ENCODE data around the gene CAMK1D.

CAMK1D gene

DNA sequence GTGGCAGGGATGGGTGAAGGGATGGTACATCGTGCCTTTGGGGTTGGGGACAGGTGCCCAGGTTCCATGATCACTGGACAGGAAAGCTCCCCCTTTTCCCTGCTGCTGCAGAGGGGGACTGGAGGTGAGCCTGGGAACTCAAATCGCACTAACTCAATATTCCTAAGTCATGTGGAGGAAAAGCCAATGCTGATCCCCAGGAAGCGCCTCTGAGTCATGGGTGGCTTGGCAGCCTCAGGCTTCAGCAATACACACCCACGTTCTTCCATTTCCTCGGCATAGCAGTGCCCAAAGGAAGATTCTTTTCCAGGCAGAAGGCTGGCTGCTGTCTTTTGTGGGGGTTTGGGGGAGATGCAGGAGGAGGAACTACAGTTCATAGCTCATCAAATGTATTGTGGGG is 486.4 kb downstream of the CAMK1D start:
- H3K4me2 ChIP-seq (ENCODE audit: low read length), result no peak overlapping the region
- H3F3A ChIP-seq (ENCODE audit: insufficient read depth, low read length), result no peaks in the 10 kb centered on the region
- no peak overlapping the region for H2AFZ ChIP-seq (ENCODE audit: low read length)
- no peaks in the 10 kb centered on the region for H4K20me1 ChIP-seq (ENCODE audit: insufficient read depth, low read length)
- H3K9ac ChIP-seq (ENCODE audit: low read length), result no peak overlapping the region
- no peak overlapping the region for H3K4me3 ChIP-seq (ENCODE audit: low read depth, low read length, poor library complexity, severe bottlenecking)
- no peaks in the 10 kb centered on the region for H3K4me1 ChIP-seq (ENCODE audit: insufficient read depth, low read length, severe bottlenecking)
- H3K36me3 ChIP-seq (ENCODE audit: insufficient read depth, low read length), result no peaks in the 10 kb centered on the region
- TF ChIP-seq EZH2 (IDR thresholded peaks at IDR 0.05; ENCODE audit: borderline replicate concordance, low read length), result no peak
- no peak for TF ChIP-seq CTCF (IDR thresholded peaks at IDR 0.05; ENCODE audit: low read length)
- H3K27me3 ChIP-seq (ENCODE audit: insufficient read depth, low read length), result no peaks in the 10 kb centered on the region
- no peak overlapping the region for H3K27ac ChIP-seq (ENCODE audit: low read depth, low read length, poor library complexity, severe bottlenecking)
- H3K9me3 ChIP-seq (ENCODE audit: low read length), result no peaks in the 10 kb centered on the region
- H3K79me2 ChIP-seq (ENCODE audit: insufficient read depth, low read length), result no peaks in the 10 kb centered on the region
- no peaks in the 10 kb centered on the region for H3K9me2 ChIP-seq (ENCODE audit: low read depth, low read length)

GRCh38 chr10:12838366-12838765 is 489.0 kb downstream of the CAMK1D start:
- Histone ChIP-seq H3K9ac (ENCODE audit: low read length) (no peak overlapping the region), H3K79me2 (ENCODE audit: insufficient read depth, low read length) (no peaks in the 10 kb centered on the region), H3K27me3 (ENCODE audit: insufficient read depth, low read length) (no peaks in the 10 kb centered on the region), H3F3A (ENCODE audit: insufficient read depth, low read length) (no peaks in the 10 kb centered on the region), H3K9me2 (ENCODE audit: low read depth, low read length) (no peaks in the 10 kb centered on the region), H2AFZ (ENCODE audit: low read length) (no peak overlapping the region), H3K36me3 (ENCODE audit: insufficient read depth, low read length) (no peaks in the 10 kb centered on the region), H4K20me1 (ENCODE audit: insufficient read depth, low read length) (no peaks in the 10 kb centered on the region), H3K9me3 (ENCODE audit: low read length) (no peaks in the 10 kb centered on the region), H3K27ac (ENCODE audit: low read depth, low read length, poor library complexity, severe bottlenecking) (no peak overlapping the region), H3K4me2 (ENCODE audit: low read length) (no peak overlapping the region), H3K4me1 (ENCODE audit: insufficient read depth, low read length, severe bottlenecking) (no peaks in the 10 kb centered on the region), H3K4me3 (ENCODE audit: low read depth, low read length, poor library complexity, severe bottlenecking) (no peak overlapping the region)
- TF ChIP-seq EZH2 (IDR thresholded peaks at IDR 0.05; ENCODE audit: borderline replicate concordance, low read length), result no peak
- TF ChIP-seq CTCF (IDR thresholded peaks at IDR 0.05; ENCODE audit: low read length), result no peak

- Histone ChIP-seq H3K9me3 (ENCODE audit: low read length) (no peaks in the 10 kb centered on the region), H3F3A (ENCODE audit: insufficient read depth, low read length) (no peaks in the 10 kb centered on the region), H3K4me3 (ENCODE audit: low read depth, low read length, poor library complexity, severe bottlenecking) (no peak overlapping the region), H3K27me3 (ENCODE audit: insufficient read depth, low read length) (no peaks in the 10 kb centered on the region), H3K27ac (ENCODE audit: low read depth, low read length, poor library complexity, severe bottlenecking) (no peak overlapping the region), H3K79me2 (ENCODE audit: insufficient read depth, low read length) (no peaks in the 10 kb centered on the region), H3K4me2 (ENCODE audit: low read length) (no peak overlapping the region), H3K9me2 (ENCODE audit: low read depth, low read length) (no peaks in the 10 kb centered on the region), H2AFZ (ENCODE audit: low read length) (no peak overlapping the region), H3K9ac (ENCODE audit: low read length) (no peak overlapping the region), H3K4me1 (ENCODE audit: insufficient read depth, low read length, severe bottlenecking) (no peaks in the 10 kb centered on the region), H4K20me1 (ENCODE audit: insufficient read depth, low read length) (no peaks in the 10 kb centered on the region), H3K36me3 (ENCODE audit: insufficient read depth, low read length) (no peaks in the 10 kb centered on the region)
- TF ChIP-seq EZH2 (IDR thresholded peaks at IDR 0.05; ENCODE audit: borderline replicate concordance, low read length) (no peak), CTCF (IDR thresholded peaks at IDR 0.05; ENCODE audit: low read length) (no peak)
These were observed 489.9 kb downstream of the CAMK1D start for GRCh38 chr10:12838995-12839927.
